SIG-M5 (cell line): ENCODE data around the gene TSSK6.

Experiments
- DNase-seq: peaks from one replicate; lab custom pipeline; 2025; lab: John Stamatoyannopoulos, UW

TSSK6 gene

DNA sequence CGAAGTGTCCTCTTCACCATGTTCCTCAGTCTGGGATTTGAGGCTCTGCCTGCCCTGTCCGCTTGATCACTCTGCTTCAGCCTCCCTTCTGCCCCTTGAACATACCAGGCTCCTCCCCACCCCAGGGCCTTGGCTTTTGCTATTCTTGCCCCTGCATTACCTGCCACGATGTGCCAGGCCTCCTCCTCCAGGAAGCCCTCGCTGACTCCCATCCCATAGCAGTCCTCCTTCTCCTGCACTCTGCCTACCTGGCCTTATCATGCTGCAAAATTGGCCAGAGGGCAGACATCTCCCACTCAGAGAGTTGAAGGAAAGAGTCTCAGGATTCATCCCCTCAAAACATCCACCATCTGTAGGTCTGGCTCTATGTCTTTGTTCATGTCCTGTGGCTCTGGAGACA is 15.5 kb upstream of the TSSK6 start:
- DNase-seq: no peak

DNA sequence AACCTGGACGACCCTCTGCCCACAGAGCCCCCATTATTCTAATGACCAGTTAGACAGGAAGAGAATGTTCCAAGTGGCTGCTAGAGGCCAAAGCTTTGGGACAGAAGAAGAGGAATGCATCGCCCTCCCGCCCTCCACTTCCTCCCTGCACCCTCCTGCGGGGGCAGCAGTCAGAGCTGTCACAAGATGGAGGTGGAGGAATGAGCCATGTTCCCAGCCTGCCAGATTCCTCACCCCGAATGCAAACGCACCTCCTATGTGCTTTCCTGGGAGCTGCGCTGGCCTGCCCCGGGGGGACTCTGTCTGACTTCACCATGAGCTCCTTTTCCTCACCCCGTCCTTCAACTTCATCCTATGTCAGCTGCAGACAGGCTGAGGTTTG is 15.1 kb upstream of the TSSK6 start:
- DNase-seq: no peak

DNA sequence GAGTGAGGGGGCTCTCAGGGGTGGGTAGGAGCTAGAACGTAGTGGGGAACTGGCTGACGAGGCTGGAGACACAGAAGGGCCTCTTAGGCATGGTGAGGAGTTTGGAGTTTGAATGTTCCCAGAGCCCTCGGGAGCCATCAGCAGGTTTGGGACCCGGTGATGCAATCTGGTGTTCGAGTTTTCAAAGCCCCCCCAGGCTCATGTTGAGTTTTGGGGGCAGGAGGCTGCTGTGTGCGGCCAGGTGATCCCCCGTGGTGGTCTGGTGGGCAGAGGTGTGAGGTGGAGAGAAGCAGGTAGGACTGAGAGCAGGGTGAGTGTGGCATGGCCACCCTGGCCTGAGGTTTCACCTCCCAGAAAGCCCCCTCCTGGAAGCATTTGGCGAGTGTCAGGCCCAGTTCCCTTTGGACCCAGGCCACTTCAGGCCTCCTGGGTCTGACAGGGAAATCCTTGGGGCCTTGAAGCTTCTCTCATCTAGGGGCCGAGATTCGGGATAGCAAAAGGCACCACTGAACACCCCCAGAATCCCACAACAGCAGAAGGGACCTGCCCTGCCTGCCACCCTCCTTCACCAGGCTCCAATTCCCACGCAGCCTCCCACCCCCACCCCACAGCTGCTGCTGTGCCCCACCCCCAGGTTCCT is 14.6 kb upstream of the TSSK6 start:
- DNase-seq: no peak

DNA sequence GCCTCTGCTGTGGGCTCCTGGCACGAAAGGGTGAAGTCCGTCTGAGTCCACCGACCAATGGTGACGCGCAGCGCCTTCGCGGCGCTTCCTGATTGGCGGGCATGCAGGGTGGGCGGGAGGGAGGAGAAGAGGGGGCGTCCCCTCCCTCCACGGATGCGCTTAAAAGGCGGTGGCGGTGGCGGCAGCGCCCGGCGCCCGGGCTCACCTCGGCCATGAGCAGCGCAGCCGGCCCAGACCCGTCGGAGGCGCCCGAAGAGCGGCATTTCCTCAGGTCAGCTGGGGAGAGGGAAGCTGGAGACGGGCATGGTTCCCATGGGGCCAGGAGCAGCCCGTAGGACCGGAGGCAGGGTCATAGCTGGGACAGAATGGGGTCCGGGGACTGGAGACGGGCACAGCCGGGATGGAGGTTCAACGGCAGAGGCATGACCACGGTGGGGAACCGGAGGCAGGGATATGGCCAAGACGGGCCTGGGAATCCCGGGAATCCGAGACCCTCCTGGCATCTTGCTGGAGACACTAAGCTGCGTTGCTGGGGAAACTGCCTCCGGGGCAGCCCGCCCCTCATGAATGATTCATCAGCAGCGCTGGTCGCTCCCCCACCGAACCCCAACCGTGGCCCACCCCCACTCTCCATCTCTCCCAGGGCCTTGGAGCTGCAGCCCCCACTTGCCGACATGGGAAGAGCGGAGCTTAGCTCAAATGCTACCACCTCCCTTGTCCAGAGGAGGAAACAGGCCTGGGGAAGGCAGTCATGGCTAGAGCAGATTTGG is 13.6 kb upstream of the TSSK6 start, which contains the start of gene YJEFN3:
YJEFN3 (plus strand) TSS at position 191 of the 770 bp plus-strand sequence; CDS start at position 213, 22 bp downstream.
- DNase-seq: no peak

DNA sequence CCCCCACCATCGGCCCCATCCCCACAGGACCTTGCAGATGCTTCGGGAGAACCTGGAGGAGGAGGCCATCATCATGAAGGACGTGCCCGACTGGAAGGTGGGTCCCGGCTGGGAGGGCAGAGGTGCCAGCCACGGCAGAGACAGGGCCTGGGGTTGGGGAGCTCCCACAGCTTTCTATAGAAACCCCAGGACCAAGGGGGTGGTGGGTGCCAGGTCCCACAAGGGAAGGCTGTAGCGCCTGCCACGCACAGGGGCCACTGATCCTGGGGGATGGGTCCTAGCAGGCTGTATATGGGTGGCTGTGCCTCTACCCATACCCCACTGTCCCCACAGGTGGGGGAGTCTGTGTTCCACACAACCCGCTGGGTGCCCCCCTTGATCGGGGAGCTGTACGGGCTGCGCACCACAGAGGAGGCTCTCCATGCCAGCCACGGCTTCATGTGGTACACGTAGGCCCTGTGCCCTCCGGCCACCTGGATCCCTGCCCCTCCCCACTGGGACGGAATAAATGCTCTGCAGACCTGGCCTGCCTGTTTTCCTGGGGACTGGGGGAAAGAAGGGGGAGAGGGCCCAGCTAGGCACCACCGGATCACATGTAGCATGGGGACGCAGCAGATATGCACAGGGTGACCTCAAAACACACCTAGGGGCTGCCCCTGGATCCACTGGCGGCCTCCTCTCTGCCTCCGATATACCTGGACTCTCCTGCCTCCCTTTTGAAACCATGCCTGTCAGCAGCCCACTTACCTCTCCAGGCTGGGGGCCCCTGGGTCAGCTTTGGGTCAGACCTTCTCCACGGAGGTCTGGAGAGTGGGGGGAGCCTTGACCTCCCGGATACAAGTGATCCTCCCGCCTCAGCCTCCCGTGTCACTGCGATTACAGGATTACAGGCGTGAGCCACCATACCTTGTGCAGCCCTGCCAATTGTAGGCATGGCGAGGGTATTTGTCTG is 12.6 kb upstream of the TSSK6 start:
- DNase-seq: no peak

DNA sequence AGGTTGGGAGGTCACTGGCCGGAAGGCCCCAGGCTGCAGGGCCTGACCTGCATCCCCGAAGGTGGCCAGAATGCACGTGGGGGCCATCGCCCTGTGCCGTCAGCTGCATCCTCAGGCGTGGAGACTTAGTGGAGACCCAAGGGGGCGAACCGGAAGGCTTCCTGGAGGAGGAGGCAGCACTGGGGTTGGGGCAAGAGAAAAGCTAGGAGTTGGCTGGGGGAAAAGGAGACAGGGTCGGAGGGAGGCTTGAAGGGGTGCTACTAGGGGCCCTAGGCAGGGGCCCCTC is 12.0 kb upstream of the TSSK6 start:
- no peak for DNase-seq

DNA sequence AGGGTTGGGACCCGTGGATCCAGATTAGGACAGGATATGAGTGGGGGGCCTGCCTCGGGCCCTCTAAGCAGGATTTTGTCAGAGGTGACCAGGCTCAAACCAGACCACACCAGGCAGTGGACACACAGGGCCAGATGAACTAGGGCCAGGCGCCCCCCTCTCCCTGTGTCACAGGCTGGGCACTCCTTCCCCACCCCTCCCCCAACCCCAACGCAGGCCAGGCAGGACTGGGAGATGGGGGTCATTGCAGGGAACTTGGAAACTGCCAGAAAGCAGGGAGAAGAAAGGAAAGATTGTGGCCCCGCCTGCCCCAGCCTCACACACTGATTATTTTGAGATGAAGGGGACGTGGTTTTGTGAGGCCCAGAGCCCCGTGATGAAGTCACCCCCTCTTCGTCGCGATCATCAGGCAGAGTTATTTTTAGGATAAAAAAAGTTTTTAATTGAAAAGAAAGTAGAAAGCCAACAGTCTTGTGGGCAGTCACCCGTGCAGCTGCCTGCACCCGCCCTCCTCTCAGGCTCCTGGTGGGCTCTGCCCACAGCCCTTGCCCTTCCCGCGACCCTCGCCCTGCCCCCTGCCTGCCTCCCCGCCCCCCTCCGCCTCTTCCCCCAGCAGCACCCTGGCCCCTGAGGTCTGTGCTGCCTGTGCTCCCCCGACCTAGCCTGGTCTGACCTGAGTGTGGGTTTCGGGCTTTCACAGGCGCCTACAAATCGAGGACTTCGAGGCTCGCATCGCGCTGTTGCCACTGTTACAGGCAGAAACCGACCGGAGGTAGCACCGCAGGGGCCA is 11.4 kb upstream of the TSSK6 start:
- DNase-seq: no peak

DNA sequence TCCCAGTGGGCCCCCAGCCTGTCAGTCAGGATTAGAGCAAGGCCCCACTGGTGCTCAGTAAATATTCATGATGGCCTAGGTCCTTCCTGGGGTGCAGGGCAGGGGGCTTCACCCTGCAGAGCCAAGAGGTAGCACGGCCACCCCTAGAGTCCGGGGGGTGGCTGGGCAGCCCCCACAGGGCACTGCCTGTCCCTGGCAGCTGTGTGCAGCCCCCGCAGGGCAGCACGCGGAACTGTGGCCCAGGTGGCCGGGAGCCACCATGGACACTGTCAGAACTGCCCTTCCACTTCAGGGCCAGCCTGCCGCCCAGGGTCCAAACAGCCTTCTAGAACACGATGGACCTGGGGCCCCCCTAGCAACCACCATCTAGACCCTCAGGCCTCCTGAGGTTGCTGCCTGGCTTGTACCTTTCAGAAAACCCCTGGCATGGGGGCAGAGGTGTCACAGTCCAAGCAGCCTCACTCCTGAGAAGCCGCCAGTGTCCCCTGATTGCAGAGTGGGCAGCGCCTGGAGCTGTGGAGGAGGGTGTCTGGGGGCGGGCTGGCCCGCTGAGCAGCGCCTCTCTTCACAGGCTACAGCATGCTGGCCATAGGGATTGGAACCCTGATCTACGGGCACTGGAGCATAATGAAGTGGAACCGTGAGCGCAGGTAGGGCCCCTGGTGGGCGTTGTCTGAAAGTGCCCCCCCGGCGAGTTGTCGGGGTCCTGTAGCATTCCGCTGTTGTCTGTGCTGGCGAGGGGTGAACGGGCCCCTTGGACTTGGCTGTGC is 10.4 kb upstream of the TSSK6 start:
- no peak for DNase-seq

DNA sequence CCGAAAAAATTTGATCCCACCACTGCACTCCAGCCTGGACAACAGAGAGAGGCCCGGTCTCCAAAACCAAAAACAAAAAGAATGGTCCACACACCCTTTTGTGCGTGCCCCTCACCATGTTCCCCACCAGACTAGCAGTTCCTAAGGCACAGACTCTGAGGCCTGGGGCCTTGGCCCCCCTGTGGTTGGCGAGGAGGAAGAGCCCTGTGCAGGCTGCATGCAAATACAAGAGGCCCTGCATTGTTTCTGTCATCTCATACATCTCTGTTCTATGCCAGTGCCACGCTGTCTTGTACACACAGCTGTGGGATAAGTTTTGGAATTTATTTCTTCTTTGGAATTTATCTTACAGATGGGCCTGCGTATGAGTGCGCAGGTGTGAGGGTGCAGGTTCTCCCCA is 8.7 kb upstream of the TSSK6 start:
- no peak for DNase-seq

DNA sequence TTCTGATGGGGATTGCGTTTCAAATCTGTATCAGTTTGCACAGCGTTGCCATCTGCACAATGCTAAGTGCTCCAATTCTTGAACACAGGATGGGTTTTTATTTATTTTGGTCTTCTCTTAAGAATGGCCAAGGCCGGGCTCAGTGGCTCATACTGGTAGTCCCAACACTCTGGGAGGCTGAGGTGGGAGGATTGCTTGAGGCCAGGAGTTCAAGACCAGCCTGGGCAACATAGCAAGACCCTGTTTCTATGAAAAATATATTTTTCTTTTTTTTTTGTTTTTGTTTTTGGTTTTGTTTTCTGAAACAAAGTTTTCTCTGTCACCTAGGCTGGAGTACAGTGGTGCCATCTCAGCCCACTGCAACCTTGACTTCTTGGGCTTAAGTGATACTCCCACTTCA is 7.8 kb upstream of the TSSK6 start:
- no peak for DNase-seq

DNA sequence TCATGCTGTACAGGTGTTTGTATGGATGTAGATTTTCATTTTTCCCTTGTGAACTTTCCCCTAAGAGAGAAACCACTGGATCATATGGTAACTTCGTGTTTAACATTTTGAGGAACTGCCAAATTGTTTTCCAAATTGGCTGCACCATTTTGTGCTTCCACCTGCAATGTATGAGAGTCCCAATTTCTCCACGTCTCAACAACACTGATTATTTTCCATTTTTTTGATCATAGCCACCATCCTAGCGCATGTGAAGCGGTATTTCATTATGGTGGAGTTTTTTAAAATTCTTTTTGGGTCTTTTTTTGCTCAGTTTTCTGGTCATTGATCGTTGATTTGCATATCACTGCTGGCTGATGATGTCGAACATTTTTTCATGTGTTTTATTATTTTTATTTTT is 5.6 kb upstream of the TSSK6 start:
- no peak for DNase-seq

DNA sequence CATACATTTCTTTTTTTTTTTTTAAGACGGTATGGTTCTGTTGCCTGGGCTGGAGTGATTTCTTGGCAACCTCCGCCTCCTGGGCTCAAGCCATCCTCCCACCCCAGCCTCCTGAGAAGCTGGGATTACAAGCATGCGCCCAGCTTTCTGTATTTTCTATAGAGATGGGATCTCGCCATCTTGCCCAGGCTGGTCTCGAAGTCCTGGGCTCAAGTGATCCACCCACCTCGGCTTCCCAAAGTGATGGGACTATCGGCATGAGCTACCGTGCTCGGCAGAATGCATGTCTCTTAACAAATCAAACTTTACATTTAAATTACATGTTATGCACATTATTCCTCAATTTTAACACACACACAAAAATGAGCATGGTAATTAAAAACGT is 1.9 kb upstream of the TSSK6 start:
- DNase-seq: no peak

DNA sequence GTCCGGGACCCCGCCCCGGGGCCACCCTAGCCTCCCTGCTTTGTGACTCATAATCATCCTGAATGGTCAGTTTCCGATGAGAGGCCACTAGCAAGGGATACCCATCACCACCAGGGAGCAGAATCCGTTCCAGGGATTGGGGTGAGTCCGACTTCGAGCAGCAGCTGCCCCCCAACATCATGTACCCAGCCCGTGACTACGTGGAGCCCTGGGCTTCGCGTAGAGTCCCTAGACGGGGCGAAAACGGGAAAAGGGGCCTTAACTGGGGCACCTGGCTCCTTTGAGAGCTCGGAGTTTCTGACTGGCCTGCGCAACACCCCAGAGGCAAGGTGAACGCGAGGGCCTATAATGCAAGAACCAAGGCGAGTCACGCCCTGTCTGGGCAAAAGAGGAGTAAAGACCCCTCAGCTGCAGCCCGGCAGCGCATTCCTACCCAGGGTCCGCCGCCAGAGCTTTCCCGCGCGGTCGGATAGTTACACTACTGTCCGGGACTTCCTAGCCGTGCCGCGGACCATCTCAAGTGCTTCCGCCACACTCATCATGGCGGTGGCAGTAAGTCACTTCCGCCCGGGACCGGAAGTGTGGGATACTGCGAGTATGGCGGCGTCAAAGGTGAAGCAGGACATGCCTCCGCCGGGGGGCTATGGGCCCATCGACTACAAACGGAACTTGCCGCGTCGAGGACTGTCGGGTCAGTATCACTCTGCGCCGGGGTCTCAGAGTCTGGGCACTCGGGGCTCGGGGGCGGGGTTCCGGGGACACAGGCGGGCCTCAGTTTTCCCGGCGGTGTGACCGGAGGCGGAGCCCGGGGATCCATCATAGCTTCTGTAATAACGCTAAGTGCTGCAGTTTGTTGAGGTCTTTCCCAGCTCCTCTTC is 533 bp upstream of the TSSK6 start, which contains the start of gene NDUFA13:
NDUFA13 (plus strand) TSS at position 584 of the 878 bp plus-strand sequence; CDS start at position 598, 14 bp downstream.
- DNase-seq: peak; percentile 29

DNA sequence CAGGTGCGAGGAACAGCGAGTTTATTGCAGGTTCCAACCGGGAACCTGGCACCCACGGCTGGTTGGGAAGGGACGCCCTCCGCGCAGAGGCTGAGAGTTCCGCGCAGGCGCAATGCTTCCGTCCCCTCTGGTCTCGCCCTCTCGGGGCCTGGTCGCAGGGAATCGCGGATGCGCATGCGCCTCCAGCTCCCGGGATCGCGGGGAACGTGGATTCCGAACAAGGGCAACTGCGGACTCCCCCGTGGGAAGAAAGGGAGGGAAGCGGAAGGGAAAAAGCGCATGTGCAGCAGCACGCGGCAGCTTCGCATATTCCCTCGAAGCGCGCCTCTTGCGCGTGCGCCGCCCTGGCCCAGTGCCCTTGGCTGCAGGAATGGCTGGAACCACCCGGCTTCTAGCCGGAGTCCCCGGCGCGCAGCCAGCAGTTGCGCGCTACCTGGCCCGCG is 1.1 kb downstream of the TSSK6 start:
- no peak for DNase-seq

DNA sequence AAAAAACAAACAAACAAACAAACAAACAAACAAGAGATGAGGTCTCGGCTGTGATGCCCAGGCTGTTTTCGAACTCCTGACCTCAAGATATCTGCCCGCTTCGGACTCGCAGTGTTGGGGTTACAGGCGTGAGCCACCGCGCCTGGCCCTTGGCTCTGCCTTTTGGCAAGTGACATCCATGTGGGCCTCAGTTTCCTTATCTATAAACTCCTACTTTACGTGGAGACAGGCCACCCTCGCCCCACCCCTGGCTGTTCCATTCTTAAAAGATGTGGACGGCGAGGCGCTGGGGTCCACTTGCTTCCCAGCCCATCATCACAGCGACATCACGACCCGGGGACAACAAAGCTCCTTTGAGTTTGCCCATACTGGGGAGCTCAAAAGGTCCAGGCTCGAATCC is 1.7 kb downstream of the TSSK6 start:
- no peak for DNase-seq

DNA sequence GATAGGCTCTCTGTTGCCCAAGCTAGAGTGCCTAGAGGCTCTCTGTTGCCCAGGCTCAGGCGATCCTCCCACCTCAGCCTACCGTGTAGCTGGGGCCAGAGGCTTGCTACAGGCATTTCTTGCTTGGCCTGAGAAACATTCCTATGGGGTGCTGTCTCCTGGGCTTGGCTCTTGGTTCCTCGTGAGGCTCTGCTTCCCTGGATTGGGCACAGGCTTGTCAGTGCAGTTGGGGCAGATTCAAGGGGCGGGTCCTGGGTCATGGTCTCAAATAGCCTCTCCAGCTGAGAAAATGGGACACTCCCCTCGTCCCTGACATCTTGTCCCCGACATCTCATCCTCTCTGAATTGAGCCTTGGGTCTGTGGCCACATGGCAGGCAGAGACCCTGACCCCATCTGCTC is 4.9 kb downstream of the TSSK6 start:
- DNase-seq: no peak

DNA sequence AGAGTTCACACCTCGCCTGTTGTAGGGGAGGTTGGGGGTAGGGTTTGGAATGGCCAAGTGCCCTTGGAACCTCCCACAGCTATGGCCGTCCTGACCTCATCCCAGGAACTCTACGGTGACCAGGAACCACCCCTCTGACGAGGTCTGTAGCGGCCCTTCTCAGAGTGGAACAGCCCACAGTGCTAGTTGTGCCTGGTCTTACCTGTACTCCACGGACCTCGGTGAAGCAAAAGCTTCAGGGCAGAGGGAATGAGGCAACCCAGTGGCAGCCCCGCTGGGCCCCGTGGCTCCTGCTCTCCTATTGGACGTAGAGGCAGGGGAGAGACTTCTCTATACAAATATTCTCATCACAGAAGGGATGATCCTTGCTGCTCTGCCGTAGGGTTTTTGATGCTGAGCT is 7.1 kb downstream of the TSSK6 start:
- no peak for DNase-seq

DNA sequence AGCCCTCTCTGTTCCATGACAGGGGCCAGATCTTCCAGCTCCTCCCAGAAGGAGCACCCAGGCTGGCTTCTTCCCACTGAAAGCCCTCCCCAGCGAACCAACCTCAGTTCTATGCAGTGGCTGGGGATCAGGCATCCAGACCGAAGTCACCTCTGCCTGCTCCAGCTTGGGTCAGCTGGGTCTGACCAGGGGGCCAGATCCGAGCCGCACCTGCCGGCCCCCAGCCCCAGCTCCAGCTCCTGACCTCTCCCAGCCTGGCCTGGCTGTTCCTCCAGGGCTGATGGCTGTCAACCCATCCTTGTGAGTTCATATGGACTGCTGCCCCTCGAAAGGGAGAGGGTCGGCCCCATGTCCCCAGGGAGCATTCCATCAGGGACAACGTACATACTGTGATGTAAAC is 8.0 kb downstream of the TSSK6 start:
- no peak for DNase-seq

DNA sequence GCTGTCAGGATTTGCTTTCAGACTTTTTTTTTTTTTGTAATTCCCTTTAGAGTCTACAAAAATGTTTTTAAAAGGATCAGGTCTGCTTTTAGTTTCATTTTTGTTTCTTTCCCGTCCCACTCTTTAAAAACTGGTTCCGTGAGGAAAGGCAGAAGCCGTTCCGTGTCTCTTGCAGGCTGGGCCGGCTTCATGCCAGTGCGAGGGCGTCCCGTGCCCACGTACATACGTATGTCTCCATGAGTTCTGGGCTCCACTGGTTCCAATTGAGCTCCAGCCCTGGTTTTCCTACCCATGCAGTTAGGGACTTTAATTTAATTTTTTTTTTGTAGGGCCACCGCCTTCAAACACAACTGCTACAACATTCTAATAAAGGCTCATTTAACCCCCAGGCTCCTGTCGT is 8.8 kb downstream of the TSSK6 start:
- no peak for DNase-seq

DNA sequence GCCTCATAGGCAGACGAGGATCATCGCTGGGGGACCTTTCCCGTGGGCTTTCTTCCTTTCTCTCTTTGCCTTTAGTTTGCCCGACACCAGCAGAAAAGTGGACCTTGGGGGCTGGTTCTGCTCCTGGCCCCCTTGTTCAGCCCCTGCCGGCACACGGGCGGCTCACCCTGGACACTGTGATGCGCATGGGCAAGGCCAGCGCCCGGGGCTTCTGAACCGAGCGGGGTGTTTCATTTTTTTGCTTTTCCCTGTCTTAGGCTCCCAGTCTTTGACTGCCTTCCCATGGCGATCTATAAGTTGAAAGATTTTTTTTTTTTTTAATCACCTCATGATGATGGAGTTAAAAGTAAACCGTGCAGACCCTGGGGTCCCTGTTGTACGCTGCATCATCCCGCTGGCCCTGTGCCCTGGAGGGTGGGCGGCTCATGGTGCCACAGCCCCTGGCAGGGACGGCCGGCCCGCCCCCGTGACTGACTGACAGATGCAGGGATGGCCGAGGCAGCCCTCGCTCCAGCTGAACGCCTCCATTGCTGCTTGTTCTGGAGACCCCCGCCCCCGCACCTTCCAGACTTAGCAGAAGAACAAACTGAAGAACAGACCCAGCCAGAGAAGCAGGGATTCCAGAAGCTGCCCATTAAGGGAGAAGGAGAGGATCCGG is 9.6 kb downstream of the TSSK6 start:
- DNase-seq: no peak
